K562 treated with DMSO at 1 percent for 24 hours (cell line): ENCODE measurements around the gene ENTPD3. TPM values are rescaled to one million over a fixed set of nuclear protein-coding genes. Genes with fewer than 3 reads are reported as not detected.

Experiments used
- total RNA-seq: library from RNA; unstranded; fragments of 300-600 nt; gene quantifications from 2 replicates; pipeline ENCODE4 v1.2.3, GENCODE V29; 2022; ENCODE audit warnings: low read depth; ENCODE audit not compliant: insufficient read depth

Gene ENTPD3, protein sequence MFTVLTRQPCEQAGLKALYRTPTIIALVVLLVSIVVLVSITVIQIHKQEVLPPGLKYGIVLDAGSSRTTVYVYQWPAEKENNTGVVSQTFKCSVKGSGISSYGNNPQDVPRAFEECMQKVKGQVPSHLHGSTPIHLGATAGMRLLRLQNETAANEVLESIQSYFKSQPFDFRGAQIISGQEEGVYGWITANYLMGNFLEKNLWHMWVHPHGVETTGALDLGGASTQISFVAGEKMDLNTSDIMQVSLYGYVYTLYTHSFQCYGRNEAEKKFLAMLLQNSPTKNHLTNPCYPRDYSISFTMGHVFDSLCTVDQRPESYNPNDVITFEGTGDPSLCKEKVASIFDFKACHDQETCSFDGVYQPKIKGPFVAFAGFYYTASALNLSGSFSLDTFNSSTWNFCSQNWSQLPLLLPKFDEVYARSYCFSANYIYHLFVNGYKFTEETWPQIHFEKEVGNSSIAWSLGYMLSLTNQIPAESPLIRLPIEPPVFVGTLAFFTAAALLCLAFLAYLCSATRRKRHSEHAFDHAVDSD
- total RNA-seq: 0.93 and 2.2 TPM in 2 replicates

DNA sequence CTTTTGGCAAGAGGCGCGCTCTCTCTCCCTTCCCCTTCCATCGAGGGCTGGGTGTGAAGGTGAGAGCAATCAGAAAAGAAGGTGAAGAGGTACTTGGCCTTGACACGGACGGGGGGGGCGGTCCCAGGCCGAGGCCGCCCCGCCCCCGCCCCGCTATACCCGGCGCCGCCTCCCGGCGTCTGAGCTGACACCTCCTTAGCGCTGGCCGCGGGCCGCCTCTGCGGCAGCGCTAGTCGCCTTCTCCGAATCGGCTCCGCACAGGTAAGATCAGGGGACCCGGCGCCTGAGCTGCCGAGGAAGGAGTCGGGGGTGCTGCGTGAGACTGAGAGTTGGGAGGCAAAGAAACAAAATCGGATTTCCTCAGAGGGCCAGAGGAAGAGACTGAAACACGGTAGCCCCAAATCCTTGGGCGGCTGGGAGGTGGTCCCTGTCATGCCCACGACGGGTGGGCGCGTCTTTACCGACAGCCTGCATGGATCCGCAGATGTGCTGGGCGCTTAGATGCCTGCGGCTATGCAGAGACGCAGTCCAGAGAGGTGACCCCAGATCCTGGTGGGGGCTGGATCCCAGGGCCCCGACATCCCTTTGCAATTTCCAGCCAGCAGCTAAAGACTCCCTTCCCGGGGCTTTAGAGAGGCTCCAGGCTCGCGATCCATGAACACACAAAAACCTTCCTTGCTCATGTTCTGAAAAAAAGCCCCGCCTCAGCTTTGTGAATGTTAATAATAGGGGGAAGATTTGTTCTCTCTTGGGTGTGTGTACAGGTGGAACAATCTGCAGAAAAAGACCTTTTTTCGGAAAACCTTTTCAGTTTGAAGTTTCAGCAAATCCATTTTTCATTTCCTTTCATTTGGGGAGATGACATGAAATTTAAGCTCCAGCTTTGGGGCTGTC, at the start of gene ENTPD3:
ENTPD3 (plus strand) TSS at position 184 of the 894 bp plus-strand sequence. CDS start 874 bp downstream, outside the sequence.

DNA sequence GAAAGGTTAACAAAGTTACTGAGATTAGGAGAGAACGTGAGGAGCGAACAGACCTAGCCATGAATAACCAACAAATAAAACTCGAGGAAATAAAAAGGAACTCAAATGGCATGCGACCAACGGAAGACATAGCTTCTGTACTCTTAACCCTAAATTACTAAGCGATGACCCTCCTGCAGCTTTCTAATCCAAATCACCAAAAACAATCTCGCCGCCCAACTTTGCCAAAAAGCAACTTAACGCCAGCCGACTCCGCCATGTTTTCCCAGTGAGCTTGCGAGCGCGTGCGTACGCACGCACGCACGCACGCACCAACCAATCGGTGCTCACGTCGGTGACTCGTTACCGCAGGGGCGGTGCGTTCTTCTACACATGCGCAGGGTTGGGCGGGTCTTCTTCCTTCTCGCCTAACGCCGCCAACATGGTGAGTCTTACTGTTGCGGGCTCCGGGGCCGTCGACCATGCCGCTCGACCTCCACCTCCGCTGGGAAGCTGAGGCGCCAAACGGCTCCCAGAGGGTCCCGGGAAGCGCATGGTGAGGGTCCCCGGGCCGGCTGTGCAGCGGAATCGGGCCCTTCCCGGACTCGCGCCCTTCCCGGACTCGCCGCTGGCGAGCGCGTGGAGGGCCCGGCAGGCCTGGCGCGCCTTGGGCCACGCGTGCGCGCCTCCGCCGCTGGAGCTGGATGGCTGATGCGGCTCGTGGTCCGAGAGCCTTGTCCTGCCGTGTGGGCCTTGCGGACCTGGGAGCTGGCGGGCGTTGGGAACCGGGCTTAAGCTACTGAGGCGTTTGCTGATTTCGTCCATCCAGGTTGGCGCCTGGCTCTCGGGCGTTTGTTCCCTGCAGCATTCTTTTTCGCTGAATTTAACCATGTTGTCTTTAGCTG, 70.2 kb downstream of the ENTPD3 start, which contains the start of gene RPL14:
RPL14 (plus strand) TSS at position 400 of the 884 bp plus-strand sequence; CDS start at position 533, 133 bp downstream.

DNA sequence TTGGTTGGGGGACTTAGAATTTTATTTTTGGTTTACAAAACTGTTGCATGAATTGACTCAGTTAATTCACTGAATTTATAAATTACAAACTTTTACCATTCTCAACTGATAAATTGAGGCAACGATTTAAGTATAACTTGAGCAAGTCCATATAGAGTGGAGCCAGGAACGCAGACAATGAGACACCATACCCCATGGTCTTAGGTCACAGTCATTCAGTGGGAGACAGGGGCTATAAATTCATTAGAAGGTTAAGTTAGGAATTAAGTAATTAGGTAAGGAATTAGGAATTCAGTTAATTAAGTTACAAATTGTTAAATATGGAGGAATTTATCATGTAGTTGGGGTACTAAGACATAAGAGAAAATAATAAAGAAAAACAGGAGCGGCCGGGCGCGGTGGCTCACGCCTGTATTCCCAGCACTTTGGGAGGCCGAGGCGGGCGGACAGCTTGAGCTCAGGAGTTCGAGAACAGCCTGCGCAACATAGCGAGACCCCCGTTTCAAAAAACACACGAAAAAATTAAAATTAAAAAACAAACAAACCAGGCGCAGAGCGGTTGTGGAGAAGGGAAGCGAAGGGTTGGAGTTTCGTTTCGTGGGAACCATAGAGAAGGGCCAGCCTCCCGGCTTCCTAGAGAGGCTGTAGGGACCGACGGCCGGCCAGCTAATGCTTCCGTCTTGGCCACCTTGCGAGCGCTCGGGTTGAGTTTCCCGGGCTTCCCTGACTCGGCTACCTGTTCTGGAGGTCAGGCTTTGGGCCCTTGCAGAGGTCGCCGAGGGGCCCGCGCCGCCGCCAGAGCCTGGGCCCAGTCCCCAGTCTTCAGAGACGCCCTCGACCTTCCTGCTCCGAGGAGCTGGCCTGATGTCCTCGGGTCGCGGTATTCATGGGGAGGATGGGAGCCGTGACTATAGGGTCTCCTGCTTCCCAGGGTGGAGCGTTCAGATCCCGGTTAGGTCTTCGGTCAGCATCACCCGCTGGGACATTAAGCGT, 89.8 kb downstream of the ENTPD3 start, which contains the start of gene ZNF619:
ZNF619 (plus strand) TSS at position 645 of the 993 bp plus-strand sequence. CDS start 858 bp downstream, outside the sequence.

Other genes starting within 250 kb of the ENTPD3 start
- gene EIF1B, start 77.5 kb upstream of the ENTPD3 start, total RNA-seq: 137 and 165 TPM in 2 replicates
- 2,658 and 2,850 TPM in 2 replicates for gene RPL14, start 70.2 kb downstream of the ENTPD3 start, total RNA-seq
- 4.9 and 6.2 TPM in 2 replicates for gene ZNF619, start 89.9 kb downstream of the ENTPD3 start, total RNA-seq
- 3.2 and 4.7 TPM in 2 replicates for gene ZNF620, start 118.9 kb downstream of the ENTPD3 start, total RNA-seq
- gene ZNF621, start 137.8 kb downstream of the ENTPD3 start, total RNA-seq: 7.7 and 8.4 TPM in 2 replicates